Superior temporal gyrus (tissue), 1 donor: ENCODE results near the gene SLC7A7.
"Not testable (repeated sequence)": the region's sequence is repeated elsewhere in the genome, so short reads cannot be mapped to it uniquely, and the experiment has no call there.

Experiments
- DNase-seq: peaks from one replicate; pipeline ENCODE4 v3.0.0-alpha.2; 2016; ENCODE audit errors: extremely low spot score

The SLC7A7 gene

DNA sequence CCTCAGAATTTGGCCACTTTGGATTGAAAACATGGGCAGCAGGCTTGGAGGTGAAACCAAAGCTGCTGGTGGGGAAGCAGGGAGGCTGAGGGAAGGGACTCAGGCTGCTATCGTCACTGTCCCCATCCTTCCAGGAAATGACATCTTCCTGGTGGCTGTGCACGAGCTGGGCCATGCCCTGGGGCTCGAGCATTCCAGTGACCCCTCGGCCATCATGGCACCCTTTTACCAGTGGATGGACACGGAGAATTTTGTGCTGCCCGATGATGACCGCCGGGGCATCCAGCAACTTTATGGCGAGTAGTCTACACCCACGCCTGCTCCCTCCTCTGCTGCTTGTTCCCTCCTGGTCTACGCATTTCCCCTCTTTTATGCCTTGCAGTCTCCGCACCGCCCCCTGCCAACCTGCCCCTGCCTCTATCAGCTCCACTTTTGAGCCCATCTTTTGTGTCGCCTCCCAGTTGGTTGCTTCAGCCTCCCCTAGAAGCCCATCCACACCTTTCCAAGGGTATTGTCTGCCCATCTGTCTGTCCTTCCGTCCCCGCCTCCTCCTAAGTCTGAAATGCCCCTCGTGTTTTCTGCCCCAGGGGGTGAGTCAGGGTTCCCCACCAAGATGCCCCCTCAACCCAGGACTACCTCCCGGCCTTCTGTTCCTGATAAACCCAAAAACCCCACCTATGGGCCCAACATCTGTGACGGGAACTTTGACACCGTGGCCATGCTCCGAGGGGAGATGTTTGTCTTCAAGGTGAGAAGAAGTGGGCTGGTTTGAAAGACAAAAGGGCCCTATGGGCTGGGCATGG lies 28.1 kb upstream of the SLC7A7 start:
- no peak for DNase-seq

DNA sequence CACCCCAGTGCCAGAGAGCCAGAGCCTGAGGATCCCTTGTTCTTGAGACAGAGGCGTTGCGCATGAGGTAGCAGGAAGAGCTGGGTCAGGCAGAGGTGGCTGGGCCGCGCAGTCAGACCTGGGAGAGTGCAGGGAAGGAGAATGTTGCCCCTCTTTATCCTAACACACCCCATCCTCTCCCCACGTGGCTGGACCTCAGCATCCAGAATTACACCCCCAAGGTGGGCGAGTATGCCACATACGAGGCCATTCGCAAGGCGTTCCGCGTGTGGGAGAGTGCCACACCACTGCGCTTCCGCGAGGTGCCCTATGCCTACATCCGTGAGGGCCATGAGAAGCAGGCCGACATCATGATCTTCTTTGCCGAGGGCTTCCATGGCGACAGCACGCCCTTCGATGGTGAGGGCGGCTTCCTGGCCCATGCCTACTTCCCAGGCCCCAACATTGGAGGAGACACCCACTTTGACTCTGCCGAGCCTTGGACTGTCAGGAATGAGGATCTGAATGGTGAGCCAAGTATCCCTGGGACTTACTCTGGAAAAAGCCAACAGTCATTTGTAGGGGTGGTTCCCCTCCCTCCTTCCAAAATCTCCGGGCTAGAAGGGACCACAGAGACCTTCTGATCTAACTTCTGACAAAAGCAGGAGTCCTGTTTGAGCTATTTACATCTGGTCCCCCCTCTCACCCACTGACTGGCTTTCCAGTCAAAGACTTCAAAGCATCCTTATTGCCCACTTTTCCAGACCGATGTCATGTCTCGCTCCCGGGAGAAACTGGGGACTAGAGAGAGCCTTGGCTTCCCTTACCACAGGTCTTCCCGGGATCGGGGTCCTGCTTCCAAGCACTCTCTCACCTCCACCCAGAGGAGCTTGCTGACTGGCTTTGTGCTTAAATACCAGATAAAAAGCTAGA lies 27.2 kb upstream of the SLC7A7 start:
- DNase-seq: no peak

DNA sequence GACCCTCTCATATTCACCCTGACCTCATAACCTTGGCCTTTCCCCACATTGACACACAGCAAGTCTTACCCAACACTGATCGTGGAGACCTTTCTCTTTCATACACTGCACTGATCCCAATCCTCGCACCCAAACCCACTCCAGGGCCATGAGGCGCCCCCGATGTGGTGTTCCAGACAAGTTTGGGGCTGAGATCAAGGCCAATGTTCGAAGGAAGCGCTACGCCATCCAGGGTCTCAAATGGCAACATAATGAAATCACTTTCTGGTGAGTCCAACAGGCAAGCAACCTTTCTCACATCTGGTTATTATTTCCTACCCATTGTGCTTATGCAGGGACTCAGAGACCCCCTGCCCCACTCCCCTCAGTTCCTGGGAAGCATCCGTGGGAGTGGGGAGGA lies 26.5 kb upstream of the SLC7A7 start:
- no peak for DNase-seq

DNA sequence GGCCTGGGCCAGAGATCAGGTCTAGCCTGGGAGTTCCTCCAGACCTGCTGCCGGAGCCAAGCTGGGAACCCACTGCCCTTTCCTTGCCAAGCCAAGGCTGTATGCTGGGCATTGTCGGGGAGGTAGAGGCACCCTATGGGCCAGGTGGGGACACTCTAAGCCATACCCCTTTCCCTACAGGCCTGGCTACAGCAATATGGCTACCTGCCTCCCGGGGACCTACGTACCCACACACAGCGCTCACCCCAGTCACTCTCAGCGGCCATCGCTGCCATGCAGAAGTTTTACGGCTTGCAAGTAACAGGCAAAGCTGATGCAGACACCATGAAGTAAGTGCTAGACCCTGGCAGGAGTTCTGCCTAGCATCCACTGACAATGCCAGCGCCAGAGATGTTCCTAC lies 26.1 kb upstream of the SLC7A7 start:
- no peak for DNase-seq

DNA sequence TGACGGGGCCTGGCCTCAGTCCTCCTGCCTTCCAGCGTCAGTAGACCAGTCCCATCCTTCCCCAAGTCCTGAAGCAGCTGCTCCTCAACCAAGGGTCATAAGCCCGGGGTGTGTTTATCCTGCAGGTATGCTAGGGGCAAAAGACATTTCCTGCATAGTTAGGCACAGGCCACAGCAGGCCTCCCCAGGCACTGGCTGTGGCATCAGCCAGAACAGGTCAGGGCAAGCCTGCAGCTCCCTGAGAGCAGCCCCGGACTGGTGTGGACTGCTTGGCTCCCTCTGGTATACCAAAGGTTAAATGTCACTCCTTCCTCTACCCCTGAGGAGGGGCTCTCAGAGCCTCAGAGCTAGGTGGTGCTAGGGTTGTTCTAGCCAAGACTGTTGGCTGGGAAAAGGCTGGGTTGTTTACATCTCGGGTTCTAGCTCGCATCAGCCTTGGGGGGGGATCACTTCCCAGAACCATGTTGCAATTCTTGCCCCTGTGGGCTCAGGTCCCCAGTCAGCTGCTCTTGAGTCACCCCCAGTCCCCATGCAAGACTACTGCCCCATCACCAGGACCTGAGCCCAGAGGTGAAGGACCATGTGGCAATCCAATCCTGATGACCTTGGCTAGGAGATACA lies 24.0 kb upstream of the SLC7A7 start:
- DNase-seq: no peak

DNA sequence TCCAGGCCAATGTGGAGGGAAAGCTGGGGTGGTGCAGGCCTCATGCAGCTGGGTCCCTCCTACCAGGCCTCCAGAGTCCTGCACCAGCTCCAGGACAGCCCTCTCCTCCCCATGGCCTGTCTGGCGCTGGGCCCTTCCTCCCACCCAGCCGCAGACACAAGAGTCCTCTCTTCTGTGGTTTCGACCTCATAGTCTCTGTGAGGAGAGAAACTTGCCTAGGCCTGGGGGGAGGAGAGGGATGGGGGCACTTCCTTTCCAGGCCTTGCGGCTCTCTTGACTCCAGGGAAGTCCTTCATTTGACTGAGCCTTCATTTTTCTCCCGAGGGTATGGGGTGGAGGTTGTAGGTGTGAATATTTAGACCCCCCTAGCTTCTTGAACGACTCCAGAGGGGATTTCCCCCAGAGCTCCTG lies 23.4 kb upstream of the SLC7A7 start:
- no peak for DNase-seq

DNA sequence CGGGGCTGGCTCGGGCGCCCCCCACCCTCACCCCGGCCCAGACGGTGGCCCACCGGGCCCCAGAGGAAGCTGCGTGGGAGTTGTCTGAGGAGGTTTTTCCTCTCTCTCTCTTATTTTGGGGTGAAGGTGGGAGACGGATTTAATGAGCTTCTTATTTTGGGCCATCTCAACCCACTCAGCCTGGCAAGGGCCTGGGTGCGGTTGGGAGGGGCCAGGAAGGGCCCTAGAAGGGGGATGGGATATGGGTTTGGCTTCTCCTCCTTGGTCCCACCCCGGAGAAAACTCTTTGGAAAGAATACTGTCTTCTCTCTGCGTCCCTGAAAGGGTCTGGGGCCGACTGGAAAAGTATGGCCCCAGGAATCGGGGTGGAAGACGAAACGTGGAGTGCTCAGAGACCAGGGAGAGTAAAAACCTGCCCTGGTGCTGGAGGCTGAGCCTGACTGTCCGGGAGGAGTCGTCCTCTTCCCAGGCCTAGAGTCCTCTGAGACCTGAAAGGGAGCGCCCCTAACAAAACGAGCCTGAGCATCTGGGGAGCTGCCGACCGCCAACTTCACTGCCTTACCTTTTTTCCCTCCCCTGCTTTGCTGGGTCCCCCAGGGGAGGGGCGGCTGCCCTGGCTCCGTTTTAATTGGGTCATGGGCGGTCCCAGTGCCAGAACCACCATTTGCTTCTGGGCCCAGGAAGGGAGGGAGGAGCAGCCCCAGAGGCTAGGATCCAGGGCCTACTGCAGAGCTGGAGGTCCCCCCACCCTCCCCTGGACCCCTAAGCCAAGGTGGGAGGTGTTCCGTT lies 22.7 kb upstream of the SLC7A7 start:
- DNase-seq: no peak

DNA sequence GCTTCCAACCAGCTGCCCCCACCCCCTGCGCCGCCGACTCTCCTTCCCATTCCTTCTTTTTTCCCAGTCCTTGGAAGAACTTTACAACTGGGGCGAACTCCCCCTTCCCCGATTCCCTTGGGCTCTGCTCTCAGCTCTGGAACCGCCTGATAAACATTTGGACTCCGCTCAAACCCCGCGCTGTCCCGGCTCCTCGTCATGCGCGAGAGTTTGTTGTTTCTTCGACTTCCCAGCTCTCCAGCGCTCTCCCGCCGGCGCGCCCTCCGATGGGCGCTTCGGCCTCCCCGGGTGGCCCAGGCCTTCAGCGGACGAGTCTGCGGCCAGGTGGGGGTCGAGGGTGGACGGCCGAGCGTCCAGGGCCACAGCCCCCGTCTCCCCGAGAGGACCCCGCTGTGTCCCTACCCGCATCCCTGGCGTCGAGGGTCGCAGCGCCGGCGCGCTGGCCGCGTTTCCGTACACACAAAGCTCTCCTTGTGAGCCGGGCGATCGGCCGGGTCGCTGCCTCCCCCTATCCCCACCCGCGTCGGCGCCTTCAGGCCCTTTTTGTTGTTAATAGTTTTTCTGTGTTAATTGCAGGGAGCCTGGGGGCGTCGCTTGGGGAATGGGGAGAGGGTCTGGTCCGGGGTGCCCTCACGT lies 22.0 kb upstream of the SLC7A7 start:
- no peak for DNase-seq

DNA sequence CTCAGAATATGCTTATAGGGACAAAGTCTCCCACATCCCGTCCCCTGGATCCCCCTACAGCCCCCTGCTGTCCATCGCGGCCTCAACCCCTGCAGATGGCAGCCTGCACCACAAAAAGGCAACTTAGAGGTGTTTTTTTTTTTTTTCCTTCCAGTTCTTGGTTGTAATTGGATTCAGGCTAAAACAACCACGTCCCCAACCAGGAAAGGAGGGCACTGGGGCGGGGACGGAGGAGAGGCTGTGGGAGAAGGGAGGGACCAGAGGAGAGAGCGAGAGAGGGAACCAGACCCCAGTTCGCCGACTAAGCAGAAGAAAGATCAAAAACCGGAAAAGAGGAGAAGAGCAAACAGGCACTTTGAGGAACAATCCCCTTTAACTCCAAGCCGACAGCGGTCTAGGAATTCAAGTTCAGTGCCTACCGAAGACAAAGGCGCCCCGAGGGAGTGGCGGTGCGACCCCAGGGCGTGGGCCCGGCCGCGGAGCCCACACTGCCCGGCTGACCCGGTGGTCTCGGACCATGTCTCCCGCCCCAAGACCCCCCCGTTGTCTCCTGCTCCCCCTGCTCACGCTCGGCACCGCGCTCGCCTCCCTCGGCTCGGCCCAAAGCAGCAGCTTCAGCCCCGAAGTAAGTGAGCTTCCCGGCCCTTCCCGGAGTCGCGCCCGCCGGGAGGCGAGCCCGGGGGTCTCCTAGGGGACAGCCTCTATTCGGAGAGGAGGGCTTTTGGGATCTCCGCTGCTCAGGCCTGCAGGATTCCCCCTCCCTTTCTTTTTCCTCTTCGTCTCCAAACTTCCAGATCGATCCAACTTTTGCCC lies 21.3 kb upstream of the SLC7A7 start, which contains the start of gene MMP14:
Gene MMP14 (plus strand): TSS at position 285 of the 813 bp plus-strand sequence. CDS start 233 bp downstream, at position 518.
- DNase-seq: no peak

DNA sequence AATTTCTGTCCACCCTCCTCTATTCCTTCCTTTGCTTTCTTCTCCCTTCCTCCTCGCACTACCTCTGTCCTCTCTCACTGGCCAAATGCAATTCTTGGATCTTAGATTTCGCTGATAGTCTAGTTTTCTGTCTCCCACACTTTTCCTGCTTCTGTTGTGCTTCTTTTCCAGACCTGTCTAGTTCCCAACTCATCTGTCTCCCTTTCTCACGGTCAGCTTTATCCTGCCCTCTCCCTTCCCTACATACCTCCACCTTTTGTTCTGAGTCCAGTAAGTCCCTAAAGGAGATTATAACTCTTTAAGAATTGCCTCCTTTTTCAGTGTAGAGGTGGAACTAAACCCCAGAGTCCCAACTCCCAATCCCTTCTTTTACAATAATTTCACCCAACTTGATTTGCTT lies 20.3 kb upstream of the SLC7A7 start:
- no peak for DNase-seq

DNA sequence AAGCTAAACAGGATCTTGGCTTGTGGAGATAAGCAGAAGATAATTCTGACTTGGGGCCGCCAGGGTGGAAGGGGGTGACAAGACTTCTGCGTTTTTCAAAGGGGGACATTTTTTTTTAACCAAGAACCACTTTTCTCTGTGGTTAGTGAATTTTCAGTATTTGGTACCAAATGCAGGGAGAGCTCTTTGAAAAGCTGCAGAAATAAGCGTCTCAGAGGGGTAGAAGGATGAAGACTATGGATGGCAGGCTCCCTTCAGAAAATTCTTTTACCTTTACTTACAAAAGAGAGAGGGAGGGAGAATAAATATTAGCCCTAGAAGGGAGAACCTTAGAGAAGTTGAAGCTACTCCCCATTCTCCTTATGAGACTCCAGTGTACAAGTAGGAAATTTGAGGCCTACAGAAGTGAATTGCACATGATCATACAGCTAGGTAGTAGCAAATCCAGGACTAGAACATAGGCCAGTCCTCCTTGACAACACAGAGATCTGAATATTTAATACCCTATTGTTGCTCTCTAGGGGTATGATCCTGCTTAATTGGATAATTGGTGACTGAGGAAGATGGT lies 15.3 kb upstream of the SLC7A7 start:
- no peak for DNase-seq

DNA sequence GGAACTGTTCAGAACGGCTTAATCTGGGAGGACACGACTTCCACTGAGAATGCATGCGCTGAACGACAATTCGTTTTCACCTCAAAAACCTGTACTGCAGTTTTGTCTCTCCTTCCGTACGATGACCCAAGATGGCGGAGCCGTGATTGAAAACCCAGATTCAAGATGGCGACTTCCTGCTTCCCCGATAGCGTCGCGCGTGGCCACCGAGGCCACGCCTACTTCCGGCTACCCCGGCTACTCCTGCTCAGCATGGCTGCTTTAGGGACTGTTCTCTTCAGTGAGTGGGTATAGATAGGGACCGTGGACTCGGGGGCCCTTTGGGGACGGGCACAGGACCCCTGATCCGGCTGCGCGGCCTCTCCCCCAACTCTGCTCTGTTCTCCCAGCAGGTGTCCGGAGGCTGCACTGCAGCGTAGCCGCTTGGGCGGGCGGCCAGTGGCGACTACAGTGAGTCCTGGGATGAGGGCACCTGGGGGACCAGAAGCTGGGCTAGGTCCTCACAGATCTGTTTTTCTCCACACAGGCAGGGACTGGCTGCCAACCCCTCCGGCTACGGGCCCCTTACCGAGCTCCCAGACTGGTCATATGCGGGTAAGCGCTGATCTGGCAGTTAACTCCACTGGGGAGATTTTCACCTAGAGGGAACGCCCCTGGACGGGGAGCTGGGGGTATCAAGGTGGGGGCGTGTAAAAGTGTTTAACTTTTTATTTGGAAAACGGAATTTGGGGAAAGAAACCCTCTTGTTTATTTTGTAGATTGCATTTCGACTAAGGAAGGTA lies 14.6 kb upstream of the SLC7A7 start, which contains the start of gene MRPL52:
Gene MRPL52 (plus strand): TSS at position 227 of the 782 bp plus-strand sequence. CDS start 26 bp downstream, at position 253.
- peak; percentile 98 for DNase-seq

DNA sequence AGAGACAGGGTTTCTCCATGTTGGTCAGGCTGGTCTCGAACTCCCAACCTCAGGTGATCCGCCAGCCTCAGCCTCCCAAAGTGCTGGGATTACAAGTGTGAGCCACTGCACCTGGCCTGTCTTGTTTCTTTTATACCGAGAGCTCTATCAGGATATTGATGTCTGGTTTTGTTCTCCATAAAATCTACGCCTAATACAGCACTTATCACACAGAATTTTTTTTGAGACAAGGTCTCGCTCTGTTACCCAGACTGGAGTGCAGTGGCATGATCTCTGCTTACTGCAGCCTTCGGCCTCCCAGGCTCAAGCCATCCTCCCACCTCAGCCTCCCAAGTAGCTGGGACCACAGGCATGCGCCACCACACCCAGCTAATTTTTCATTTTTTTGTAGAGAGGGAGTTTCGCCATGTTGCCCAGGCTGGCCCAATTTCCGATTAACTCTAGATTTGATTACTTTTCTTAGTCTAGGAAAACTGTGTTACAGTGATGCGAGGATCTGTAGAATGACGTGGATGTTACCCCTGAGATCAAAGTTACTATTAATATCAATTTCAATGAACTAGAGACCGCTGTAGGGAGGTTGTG lies 13.9 kb upstream of the SLC7A7 start:
- DNase-seq: not testable (repeated sequence)

DNA sequence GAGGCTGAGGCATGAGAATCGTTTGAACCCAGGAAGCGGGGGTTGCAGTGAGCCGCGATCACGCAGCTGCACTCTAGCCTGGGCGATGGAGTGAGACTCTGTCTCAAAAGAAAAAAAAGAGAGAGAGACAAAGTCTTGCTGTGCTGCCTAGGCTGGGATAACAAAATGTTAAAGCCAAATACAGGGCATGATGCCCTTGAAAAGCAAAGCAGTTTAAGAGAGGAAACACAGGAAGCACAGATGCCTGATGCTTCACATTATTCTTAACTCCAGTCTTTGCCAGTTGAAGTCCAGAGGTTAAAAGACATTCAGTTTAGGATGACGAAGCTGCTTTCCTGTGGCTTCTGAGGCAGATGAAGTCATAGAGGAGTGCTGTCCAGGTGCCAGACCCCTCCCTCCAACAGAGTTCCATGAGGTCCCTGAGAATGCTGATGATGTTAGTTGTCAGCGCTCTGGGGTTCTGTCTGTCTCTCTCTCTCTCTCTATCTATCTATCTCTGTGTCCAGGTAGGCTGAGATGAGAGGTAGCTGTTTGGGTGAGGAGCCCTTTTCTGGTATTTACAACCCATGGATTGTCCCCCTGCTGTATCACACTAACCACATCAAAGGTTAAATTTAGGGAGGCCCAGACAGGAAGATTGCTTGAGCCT lies 9.6 kb upstream of the SLC7A7 start:
- DNase-seq: no peak

DNA sequence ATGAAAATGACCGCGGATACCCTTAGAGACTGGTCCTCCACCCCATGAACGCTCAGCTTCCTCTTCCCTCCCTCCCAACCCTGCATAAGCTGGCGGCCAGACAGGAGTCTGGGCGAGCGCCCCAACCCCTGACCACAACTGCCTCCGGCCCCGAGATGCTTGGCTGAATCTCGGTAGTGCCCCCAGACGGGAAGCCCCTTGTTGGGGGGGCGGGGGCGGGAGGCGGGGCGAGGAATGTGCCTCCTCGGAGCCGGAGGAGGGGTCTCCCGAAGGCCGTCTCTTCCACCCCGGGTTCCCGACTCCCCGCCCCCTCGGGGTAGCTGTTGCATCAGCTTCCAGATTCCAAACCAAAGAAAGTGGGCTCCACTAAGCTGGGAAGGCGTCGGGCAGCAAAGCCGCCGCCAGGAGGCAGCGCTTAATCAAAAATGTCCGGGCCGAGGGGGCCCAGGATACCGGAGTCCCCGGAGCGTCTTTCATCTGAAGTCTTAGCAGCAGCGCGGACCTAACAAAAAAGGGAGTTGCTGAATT lies 7.4 kb upstream of the SLC7A7 start:
- DNase-seq: peak; percentile 80

DNA sequence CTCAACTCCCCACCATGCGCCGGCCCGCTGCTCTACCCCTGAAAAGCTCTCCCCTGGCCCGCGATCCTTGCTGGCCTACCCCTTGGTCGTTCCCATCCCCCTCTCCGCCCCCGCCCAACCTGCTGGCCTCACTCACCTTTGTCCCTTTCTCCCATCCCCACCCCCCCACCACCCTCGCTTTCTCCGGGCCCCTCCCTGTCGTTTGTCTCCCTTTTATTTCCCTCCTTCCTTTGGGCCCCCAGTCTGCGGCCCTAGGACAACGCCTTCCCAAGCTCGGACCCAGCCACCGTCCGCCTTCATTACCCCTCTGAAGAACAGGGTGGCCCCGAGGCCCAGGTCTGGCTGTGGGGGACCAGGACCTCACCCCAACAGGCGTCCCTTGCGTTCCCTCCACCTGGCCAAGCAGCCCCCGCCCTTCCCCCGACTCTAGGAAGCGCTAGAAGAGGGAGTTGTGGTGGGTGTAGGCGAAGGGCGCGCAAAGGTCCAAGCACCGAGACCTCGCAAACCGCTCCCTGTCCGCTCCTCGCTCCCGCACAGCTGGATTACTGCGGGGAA lies 6.9 kb upstream of the SLC7A7 start:
- DNase-seq: no peak
